HS-5 (cell line): ENCODE results near the gene IGLON5.

Source experiments
- DNase-seq: peaks from one replicate; pipeline ENCODE4 v3.0.0-alpha.2; 2012; ENCODE audit warnings: low read depth

Gene IGLON5

DNA sequence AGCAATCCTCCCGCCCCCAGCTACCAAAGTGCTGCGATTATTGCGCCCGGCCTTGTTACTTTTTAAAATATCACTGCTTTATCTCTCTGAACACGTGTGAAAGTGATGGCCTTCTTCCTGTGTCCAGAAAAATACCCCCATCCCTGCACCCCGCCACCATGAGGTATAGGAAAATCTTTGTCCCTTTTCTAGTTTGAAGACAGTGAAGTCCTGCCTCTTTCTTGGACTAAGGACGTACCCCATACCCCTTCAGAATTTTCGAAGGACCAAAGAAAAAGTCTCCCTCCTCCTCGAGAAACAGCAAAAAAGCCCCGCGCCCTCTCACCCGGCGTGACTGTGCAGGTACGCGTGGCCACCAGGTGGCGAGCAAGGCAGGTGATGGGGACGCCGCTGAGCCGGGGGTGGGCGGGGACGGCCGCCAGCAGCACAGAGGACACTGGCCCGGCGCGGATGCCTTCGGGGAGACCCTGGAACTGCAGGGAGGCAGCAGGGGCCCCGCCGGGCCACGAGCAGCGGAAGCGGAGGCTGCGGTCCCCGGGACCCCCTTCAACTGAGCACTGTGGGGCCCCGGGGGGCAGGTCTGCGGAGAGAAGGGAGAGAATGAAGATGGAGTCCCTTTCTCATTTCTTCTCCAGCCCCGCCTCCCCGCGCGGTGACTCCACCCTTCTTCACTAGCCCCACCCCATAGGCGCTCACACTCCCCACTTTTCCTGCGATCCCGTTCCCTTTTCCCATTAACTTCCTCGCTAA, 27.3 kb downstream of the IGLON5 start:
- DNase-seq: peak; percentile 60

DNA sequence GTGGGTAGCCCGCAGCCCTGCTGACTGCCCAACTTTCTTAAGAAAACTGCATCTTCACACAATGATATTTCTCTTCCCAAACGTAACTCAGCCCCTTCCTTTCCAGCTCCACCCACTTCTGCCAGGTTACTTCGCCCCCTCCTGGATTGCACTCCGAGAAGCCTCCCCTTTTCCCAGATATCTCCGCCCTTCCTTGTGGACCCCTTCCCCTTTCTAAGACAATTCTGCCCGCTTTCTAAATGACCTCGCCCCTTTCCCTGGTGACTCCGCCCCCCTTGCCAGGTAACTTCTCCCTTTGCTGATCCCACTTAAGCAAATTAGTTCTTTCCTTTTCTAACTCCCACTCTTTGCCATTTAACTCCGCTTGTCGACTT, 27.9 kb downstream of the IGLON5 start:
- no peak for DNase-seq

DNA sequence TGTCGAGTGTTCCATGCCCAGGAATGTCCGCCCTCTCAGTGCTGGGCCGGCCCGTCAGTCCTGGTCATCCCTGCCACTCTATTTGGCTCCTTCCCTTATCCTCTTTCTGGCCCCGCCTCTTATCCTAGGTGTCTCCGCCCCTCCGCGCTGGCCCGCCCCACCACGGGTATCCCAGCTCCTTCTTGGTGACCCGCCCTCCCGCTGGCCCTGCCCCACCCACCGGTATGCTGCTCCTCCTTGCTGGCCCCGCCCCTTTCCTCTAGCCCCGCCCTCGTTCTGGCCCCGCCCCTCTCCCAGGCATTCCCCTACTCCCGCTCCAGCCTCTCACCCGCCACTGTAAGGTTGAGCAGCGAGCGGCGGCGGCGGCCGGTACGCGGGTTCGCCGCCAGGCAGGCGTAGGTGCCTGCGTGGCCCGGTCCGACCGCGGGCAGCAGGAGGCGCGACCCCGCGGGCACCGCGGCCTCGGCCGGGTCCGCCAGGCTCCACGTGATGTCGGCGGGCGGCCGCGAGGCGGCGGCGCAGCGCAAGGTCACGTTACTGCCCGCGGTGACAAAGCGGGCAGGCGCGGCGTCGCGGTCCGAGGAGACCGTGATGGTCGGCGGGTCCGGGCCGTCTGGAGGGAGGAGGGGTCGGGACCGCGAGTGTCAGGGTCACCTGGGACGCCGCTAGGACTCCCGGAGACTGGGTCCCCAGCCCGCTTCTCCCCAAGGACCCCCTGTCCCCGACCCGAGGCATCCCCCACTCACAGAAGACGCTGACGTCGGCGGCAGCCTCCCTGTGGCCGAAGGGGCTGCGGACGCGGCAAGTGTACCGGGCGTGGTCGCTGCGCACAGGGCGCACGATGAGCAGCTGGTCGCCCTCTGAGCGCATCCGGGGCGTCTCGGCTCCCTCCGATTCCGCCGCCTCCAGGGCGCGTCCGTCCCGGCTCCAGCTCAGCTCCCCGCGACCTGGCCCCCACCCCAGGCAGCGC, 28.5 kb downstream of the IGLON5 start:
- peak; percentile 83 for DNase-seq

DNA sequence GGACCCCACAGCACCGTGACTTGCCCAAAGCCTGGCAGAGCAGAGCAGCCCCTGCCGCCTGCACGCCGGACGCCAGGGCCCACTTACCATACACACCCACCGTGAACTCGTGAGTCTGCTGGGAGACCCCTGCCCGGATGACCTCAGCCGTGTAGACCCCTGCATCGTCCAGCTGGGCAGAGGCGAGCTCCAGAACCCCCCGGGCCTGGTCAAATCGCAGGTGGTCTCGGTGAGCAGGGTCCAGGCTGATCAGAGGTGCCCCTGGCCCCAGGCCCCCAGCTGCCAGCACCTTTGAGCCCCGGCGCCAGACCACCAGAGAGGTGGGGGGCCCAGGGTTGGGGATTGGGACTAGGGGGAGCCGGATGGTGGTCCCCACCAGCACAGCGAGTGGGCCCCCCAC, 29.6 kb downstream of the IGLON5 start:
- no peak for DNase-seq

DNA sequence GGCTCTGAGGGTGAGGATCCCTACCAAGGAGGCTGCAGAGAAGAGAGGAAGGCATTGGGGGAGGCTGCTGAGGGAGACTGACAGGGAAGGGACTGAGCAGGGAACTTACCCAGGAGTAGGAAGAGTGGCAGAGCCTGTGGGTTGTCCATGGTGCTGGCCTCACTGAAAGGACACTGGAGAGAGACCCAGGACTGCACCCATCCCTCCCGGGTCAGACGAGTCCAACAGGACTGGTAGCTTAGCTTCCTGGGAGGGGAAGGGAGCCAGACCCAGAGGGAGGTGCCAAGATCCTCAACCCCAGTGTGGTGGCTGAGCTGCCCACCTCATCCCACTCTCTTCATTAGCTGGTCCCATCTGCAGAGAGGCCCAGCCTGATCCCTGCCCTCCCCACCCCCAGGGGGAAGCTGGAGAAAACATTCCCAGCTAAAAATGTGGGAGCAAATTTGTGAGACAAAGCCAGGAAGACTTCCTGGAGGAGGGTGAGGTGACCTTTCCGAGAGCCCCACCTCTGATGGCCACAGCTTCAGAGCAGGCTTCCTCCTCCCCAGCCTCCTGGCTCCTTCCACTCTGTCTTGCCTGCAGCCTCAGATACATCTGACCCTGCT, 30.6 kb downstream of the IGLON5 start, which contains the start of gene VSIG10L:
Gene VSIG10L (minus strand): TSS at position 164 of the 605 bp plus-strand sequence. CDS start 15 bp downstream, at position 149.
- no peak for DNase-seq

DNA sequence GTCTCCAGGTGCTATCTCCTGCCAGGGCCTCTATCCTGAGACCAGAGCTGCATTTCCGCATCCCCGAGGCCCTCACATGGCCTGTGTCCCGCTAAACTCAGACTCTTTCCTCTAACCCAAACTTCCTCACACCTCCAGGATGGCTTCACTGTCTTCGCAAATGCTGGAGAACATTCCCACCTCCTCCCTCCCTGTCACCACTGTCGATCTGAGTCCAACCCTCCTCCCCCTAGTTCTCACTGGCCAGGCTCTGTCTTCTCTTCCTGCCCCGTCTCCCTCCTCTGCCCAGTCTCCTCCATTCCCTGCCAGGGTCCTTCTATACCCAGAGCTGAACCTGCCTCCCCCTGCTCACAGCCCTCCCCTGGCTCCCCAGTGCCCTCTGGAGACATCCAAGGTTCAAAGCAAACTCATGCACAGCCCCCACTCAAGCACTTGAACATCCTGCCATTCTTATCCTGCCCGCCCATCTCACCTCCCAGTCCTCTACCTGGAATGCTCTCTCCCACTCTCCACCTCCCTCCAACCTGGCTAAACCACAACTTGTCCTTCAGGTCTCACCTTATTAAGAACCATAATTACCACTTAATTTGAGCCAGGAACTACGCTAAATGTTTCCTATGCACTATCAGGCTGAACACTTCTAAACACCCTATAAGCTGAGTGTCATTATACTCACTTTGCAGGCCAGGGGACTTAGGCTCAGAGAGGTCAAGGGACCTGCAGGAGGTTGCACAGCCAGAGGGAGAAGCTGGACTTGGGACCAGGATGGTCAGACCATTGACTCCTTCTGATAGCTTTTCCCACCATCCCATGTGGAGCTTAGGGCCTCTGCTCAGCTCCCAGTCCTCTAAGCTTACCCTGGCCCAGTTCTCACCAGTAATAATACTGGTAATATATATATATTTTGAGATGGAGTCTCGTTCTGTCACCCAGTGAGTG, 31.5 kb downstream of the IGLON5 start:
- DNase-seq: no peak

DNA sequence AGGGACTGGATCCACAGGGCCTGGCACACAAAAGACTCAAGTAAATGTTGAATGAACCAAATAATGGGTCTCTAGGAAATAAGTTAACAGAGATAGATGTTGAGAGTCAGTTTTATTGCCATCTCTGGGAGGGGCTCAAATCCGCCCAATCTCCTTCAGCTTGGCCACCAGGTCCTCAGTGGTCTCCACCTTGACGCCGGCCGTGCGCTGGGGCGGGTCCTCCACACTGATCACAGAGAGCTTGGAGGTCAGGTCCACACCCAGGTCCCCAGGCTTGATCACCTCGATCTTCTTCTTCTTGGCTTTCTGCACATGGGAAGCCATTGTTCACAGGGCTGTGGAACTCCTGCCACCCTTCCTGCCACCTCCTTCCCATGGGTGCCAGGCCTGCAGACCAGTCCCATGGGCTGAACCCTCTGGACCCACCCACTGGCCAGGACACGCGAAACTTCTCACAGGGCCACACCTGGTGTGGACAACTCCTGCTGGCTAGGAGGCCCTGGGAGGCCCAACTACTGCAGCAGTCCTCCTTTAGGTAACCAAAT, 33.7 kb downstream of the IGLON5 start:
- no peak for DNase-seq

DNA sequence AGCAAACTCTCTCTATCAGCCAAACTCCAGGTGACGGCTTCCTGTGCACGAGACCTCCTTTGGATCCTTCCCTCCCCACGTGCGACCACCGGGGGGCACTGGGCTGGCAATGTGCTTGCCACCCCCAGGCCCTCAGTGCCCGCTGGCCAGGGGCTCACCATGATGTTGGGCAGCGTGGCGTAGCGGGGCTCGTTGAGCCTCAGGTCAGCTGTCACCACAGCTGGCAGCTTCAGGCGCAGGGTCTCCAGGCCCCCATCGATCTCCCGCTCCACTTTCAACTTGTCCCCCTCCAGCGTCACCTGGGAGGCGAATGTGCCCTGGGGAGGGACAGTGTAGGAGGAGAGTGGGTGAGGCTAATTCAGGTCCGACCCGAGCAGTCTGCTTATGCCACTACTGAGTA, 35.3 kb downstream of the IGLON5 start:
- DNase-seq: no peak

DNA sequence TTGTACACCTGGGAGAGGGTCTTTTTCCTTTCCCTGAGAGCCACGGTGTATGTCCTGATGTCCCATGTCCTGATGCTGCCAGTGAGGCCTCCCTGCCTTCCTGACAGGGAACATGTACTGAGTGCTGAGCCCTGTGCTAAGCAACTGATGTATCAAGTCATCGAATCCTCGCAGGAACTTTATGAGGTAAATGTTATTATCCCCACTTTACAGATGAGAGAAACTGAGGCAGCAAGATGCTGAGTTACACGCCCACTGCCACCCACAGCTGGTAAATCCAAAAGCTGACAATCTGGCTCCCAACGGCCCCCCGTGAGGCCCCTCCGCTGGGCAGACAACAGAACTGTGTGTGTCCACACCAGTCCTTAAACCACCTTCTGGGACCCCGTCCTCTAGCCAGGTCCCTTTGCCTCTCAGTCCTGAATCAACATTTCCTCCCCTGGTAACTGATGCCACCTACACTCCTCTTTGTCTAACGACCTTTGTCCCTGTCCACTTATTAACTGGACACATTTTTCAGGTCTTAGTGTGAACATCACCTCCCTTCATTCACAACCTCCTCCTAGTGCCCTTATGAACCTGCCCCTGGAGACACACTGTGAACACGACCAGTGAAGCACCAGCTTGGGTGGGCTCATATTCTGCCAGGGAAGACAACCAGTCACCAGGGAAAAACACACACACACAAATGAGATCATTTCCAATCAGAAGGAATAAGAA, 35.9 kb downstream of the IGLON5 start:
- no peak for DNase-seq

DNA sequence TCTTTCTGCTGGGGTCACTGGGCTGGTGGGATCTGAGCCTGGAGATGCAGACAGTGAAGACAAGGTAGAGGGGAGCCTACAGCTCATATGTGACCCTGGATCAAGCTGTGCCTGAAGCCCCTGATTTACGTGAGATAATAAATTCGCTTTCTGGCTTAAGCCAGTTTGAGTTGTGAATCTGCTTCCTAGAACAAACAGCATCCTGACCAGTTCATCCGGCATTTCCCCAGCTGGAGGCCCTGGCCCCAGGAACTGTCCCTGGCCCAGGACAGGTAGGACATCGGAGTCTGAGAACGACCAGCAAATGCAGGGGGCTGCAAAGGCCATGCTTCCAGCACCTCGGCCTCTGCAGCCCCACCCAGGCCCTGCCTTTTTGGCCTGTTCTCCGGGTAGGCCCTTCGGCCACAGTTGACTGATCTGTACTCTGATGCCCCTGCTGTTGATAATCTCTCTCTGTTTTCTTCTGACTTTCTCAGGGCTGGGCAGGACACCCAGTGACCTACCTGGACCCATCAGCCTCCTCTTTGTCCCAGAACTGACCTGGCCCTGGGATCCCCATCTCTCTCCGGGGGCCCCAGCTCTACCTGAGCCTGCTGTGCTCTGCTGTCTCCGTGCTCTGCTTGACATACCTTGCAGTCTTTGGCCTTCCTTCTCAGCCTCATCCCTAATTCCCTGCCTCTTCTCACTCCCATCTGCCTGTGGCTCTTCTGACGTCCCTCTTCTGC, 40.0 kb downstream of the IGLON5 start:
- no peak for DNase-seq

DNA sequence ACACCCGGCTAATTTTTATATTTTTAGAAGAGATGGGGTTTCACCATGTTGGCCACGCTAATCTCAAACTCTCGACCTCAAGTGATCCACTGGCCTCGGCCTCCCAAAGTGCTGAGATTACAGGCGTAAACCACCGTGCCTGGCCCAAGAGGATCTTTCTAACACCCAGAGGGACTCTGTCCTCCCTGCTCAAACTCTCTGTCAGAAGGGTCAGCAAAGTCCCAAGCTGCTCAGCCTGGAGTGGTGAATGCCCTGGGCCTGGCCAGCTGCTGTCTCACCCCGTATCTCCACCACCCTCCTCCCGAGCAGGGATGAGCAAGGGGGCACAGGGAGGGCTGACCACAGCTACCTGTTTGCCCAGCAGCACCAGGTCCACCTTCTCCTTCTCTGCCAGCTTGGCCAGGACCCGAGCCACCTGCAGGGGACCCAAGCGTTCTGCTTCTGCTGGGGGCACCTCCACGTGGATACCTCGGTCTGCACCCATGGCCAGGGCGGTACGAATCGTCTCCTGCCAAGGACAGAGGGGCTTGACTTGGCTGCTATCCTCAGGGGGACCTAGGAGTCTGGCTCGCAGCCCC, 41.4 kb downstream of the IGLON5 start:
- no peak for DNase-seq

DNA sequence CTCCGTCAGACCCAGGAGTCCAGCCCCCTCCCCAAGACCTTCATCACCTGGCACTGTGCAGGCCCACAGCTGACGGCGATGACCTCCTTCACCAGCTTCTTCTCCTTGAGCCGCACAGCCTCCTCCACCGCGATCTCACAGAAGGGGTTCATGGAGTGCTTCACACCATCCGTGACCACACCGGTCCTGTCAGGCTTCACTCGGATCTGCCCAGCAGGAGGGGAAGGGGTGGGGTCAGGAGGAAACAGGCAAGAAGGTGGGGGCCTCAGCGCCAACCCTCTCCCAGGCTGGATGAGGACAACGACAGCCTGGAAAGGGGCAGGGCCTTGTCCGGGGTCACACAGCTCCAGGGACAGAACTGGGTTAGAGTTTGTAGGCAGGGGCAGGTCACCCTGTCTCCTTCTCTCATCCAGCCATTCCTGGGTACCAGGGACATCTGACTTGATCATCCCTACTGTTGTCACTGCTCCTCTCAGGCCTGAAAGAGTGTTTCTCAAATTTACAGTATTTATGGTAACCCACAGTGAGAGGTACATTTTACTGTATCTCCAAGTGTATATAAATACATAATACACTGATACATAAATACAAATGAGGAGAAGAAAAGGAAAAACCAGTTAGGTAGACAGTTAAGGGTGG, 42.8 kb downstream of the IGLON5 start:
- no peak for DNase-seq

DNA sequence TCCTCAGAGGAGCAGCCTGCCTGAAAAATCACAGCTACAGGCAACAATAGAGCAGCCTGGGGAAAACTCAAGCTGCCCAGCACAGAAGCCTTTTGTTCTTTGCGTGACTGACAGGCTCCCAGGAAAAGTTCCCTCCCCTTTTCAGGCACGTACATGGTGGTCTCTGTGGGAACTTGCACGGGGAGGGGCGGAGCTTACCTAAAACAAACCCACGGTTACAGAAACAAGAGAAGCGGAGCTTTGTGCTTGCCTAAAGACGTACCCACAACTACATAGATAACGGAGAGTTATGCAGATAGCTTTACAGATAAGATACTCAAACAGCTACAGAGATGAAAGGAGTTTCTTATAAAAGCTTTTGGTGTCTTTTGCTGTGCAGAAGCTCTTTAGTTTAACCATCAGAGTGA, 43.3 kb downstream of the IGLON5 start:
- no peak for DNase-seq

DNA sequence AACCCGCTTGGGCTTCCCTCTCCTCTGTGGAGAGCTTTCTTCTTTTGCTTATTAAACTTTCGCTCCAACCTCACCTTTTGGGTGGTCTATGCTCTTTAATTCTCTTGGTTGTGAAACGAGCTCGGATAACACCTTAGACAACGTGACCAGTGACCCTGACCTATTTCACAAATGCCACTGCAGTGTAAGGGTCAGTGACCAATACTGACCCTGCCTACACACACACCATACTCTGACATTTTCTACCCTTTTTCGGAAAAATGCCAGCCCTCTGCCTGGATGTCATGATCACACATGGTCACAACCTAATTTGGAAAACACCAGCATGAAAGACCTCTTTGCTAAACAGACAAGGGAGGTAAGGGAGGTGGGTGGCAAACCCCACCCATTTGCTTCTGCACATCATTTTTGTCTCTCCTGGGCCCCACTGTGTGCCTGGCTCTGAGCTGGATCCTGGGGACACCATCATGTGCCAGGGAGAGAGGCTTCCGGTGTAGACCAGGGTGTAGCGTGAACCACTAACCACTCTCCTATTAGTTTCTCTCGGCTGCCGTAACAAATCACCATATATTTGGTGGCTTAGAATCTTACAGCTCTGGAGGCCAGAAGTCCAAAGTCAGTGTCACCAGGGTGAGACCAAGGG, 44.8 kb downstream of the IGLON5 start:
- no peak for DNase-seq

DNA sequence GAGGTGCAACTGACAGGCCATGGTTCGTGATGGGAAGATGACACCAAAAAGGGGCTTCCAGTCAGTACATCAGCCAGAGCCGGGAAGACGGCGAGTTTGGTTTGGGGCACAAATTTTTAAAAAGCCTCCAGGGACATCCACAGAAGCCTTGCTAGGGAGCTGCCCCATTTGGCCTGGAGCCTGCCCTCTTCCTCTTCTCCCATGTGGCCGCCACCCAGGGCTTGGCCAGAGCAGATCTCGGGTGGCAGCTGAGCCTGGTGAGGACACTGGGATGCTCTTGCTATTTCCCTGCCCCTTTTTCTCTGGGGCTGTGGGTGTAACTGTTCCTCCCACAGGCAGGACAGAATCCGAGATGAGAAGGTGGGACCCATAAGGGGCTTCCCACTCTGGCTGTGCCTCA, 46.5 kb downstream of the IGLON5 start:
- no peak for DNase-seq

DNA sequence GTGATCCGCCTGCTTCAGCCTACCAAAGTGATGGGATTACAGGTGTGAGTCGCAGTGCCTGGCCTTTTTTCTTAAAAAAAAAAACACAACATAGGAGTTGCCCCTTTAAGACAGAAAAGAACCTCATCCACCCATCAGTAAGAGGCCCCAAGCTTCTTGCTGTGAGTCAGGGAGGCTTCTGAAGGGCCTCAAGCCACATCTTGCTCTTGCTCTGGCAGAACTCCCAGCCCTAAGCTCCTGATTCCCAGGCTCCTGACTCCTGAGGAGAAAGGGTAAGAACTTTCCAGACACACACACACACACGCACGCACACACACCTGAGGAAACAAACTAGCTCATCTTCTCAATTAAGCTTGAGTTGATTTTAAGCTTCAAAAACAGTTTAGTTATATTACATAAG, 47.9 kb downstream of the IGLON5 start:
- no peak for DNase-seq

DNA sequence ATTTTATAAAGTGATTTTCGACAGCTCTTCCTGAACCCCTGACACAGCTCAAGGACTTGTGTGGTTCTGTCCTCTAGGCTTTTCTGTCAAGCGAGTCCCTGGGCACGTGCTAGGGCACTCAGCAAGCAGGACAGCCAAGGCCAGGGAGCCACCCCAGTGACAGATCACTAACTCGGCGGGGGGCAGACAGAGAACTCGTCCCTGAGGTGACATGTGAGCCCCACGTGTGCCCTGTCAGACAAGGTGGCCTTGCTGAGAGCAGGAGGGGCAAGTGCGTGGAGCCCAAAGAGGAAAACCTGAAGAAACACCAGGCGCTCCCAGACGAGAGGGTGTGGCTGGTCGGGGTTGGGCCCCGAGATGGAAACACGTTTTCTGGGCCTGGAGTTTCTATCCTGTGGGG, 49.8 kb downstream of the IGLON5 start:
- no peak for DNase-seq
